HTERT RPE-1 (cell line): ENCODE measurements around the gene NLRP9.
"Not testable (repeated sequence)": the region's sequence is repeated elsewhere in the genome, so short reads cannot be mapped to it uniquely, and the experiment has no call there.

Experiments
- in situ Hi-C: fragments of 300-500 bp; cut with MboI; formaldehyde crosslinking; loops from 4 replicates; pipeline ENCODE4 v1.14.3; 2020; ENCODE audit warnings: low sequenced_read_pairs

Gene NLRP9

GRCh38 chr19:55738302-55738701 is at the start of gene NLRP9:
Gene NLRP9, minus strand, starts transcription at chr19:55738402. Its CDS starts 28 bp downstream, at chr19:55738374.
- in situ Hi-C loops = no loop called here

DNA sequence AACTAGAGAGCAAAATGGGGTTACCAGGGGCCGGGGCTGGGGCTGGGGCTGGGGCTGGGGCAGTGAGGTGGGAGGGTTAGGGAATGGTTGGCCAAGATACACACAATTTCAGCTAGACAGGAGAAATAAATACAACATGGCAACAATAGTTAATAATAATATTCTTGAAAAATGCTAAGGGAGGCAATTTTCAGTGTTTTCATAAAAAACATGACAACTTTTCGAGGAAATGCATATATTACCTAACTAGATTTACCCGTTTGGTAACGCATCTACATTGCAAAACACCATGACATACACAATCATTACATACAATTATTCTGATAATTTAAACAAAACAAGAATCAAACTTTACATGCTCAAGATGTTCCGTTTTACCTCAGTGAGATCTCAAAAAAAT is 42.9 kb upstream of the NLRP9 start:
- in situ Hi-C loops = no loop called here

DNA sequence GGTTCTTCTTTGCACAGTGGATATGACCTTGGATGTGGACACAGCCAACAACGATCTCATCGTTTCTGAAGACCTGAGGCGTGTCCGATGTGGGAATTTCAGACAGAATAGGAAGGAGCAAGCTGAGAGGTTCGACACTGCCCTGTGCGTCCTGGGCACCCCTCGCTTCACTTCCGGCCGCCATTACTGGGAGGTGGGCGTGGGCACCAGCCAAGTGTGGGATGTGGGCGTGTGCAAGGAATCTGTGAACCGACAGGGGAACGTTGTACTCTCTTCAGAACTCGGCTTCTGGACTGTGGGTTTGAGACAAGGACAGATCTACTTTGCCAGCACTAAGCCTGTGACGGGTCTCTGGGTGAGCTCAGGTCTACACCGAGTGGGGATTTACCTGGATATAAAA is 40.1 kb upstream of the NLRP9 start:
- in situ Hi-C loops = no loop called here

DNA sequence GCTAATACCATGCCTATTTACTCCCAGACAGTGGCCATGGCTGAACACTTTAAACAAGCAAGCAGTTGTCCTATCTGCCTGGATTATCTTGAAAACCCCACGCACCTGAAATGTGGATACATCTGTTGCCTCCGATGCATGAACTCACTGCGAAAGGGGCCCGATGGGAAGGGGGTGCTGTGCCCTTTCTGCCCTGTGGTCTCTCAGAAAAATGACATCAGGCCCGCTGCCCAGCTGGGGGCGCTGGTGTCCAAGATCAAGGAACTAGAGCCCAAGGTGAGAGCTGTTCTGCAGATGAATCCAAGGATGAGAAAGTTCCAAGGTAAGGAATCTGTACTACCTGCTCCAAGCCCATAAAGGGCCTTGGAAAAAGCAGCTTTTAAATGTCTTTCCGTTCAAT is 39.3 kb upstream of the NLRP9 start:
- in situ Hi-C loops = no loop called here

- in situ Hi-C loops = not testable (repeated sequence)
Observed at GRCh38 chr19:55769632-55770031, 31.4 kb upstream of the NLRP9 start.

GRCh38 chr19:55768818-55769217 is 30.6 kb upstream of the NLRP9 start, which contains the start of gene RFPL4AL1:
Gene RFPL4AL1, plus strand, starts transcription at chr19:55769118. Its CDS starts 2,687 bp downstream, at chr19:55771805.
- in situ Hi-C loops = not testable (repeated sequence)

DNA sequence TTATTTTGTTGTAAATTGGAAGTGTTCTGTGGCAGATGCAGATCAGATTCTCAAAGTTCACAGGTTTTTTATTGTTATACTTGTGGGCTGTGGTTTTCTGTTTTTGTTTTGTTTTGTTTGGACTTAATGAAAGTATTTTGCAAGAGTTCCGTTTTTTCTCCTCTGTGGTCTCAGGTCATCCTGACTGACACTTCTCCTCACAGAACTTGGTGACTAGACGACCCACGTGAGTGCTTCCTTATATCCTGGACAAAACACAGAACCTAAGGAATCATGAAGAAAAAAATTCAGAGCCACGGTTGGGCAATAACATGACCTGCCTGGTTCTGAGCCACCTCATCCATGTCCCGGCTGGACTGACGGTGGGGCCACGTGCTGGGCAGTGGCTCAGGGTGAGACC is 28.3 kb upstream of the NLRP9 start:
- in situ Hi-C loops = no loop called here

DNA sequence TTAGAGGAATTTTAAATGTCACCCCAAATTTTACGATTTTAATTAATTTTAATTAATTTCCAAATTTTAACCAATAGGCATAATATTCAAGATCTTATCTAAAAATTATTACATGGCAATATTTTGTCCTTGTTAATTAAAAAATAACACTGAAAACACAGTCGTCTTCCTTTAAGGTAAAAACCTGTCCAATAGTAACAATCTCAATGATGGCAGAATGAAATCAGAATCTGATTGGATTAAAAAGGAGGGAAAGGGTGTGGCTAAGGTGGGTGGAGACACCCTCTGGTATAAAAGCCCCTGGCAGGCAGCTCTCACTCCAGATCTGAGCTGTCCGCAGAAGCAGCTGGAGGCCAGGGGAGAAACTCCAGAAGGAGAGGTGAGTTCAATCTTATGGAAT is 20.6 kb upstream of the NLRP9 start, which contains the start of gene RFPL4A:
RFPL4A (plus strand) TSS at position 301 of the 400 bp plus-strand sequence. CDS start 2,704 bp downstream, outside the sequence.
- in situ Hi-C loops = not testable (repeated sequence)

DNA sequence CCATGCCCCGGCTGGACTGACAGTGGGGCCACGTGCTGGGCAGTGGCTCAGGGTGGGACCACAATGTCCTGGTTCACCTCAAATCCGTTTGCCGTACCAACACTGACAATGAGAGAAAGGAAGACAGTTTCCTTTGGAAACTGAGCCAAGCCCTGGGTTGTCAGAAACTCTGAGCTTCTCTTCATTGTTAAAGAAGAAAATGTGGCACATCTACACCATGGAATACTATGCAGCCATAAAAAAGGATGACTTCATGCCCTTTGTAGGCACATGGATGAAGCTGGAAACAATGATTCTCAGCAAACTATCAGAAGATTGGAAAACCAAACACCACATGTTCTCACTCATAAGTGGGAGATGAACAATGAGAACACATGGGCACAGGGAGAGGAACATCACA is 18.6 kb upstream of the NLRP9 start:
- in situ Hi-C loops = not testable (repeated sequence)

GRCh38 chr19:55753401-55753800 is 15.2 kb upstream of the NLRP9 start:
- in situ Hi-C loops = no loop called here

- in situ Hi-C loops = no loop called here
Observed at GRCh38 chr19:55750715-55751114, 12.5 kb upstream of the NLRP9 start.

GRCh38 chr19:55730378-55730777 is 7.8 kb downstream of the NLRP9 start:
- in situ Hi-C loops = not testable (repeated sequence)

DNA sequence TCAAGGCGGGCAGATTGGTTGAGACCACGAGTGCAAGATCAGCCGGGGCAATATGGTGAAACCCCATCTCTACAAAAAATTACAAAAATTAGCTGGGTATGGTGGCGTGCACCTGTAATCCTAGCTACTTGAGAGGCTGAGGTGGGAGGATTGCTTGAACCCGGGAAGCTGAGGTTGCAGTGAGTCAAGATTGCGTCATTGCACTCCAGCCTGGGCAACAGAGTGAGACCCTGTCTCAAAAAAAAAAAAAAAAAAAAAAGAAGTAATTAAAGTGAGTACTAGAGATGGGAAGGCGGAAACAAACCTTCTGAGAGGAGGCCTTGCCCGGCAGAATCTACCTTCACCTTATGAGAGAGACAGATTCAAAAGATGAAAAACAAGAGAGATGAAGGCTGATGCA is 14.7 kb downstream of the NLRP9 start:
- in situ Hi-C loops = no loop called here

DNA sequence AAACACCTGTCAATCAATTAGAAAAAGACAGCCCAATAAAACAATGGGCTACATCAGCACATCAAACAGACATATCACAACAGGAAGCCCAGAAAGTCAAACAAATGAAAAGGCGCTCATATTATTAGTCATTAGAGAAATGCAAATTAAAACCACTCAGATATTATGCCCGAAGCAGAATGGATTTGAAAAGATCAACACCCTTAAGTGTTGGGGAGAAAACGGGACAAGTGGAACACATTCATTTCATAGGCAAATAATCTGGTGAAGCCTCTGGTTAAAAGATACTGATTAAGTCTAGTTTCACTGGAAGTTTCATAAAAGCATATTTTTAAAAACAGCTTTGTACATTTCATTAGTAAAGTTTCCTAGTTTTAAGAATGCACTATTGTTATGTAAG is 17.4 kb downstream of the NLRP9 start:
- in situ Hi-C loops = no loop called here

GRCh38 chr19:55720214-55720746 is 17.9 kb downstream of the NLRP9 start:
- in situ Hi-C loops = no loop called here

GRCh38 chr19:55717879-55718711 is 20.1 kb downstream of the NLRP9 start:
- in situ Hi-C loops = not testable (repeated sequence)

DNA sequence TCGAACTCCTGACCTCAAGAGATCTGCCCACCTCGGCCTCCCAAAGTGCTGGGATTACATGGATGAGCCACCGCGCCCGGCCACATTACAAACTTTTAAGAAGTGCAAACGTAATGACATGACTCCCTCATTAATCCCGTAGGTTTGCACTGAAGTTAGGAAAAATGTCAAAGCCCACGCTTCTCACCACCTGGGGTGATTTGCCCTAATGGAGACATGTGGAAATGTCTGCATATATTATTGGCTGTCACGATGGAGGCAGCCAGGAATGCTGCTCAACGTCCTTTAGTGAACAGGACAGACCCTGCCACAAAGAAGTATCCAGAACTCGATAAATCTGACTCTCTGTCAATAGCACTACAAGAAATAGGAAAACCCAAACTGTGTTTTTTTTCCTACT is 21.0 kb downstream of the NLRP9 start:
- in situ Hi-C loops = no loop called here

- in situ Hi-C loops = no loop called here
Observed at GRCh38 chr19:55716531-55716930, 21.7 kb downstream of the NLRP9 start.

DNA sequence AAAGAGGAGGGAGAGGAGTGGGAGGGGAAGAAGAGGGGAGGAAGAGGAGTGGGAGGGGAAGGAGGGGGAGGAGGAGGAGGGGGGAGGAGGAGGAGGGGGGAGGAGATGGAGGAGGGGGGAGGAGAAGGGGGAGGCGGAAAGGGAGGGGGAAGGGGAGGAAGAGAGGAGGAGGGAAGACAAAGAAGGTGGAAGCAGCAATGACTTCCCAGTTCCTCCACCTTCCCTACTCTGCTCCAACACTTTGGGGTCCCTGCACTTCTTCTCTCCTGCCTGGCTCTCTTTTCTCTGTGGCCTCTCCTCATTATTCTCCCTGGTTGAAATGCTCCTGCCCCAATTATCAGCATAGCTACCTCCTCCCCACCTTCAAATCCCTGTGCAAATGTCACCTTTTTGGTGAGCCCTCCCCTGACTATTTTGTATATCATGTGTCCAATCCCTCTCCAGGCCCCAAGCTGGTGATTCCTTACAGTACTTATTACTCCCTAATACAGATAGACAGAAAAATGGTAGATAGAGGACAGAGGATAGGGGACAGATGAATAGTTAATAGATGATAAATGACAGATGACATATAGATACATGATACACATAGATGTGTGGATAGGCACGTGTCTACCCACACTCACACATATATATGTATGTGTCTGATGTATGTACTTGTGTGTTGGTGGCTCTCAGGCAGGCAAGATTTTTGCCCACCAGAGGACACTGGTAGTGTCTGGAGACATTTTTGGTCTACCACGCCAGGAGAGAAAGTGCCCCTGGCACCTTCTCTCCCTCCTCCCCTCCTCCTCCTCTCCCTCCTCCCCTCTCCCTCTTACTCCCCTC is 25.2 kb downstream of the NLRP9 start:
- in situ Hi-C loops = no loop called here

- in situ Hi-C loops = no loop called here
Observed at GRCh38 chr19:55711719-55712118, 26.5 kb downstream of the NLRP9 start.

DNA sequence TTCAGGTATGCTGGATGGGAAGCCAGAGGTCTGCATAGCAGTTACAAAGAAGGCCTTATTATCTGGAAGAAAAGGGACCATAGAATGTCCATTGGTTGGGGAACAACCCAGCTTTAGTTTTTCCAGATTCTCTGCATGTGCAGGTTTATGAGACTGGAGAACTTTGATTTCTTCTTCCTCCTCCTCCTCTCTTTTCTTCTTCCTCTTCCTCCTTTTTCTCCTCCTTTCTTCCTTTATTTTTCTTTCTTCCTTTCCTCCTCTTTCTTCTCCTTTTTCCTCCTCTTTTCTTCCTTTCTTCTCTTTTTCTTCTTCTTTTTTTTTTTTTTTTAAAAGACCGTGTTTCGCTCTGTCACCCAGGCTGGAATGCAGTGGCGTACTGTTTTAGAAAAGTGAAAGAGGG is 32.2 kb downstream of the NLRP9 start:
- in situ Hi-C loops = no loop called here
